Activated CD4-positive, alpha-beta T cell treated with anti-CD3 and anti-CD28 coated beads for 1 hour (primary cell): ENCODE measurements around the gene TBL3.

Source experiments
- DNase-seq: peaks from one replicate; pipeline ENCODE4 v3.0.0-alpha.2; 2020

TBL3 gene

GRCh38 chr16:2023092-2024031, 51.5 kb downstream of the TBL3 start:
- peak; percentile 93 for DNase-seq

GRCh38 chr16:2024032-2024420, 52.2 kb downstream of the TBL3 start:
- no peak for DNase-seq

- DNase-seq = no peak
Observed at GRCh38 chr16:2025251-2025650, 53.4 kb downstream of the TBL3 start.

- DNase-seq = no peak
Observed at GRCh38 chr16:2025878-2026460, 54.1 kb downstream of the TBL3 start.

- DNase-seq = no peak
Observed at GRCh38 chr16:2026461-2027023, 54.7 kb downstream of the TBL3 start, which contains the start of gene NHERF2. TSS of gene NHERF2 (plus strand) at chr16:2026902. CDS start at chr16:2027006, 104 bp downstream.

GRCh38 chr16:2027024-2028010, 55.5 kb downstream of the TBL3 start:
- no peak for DNase-seq

- no peak for DNase-seq
Observed at GRCh38 chr16:2028146-2028545, 56.3 kb downstream of the TBL3 start.

- DNase-seq = no peak
Observed at GRCh38 chr16:2028620-2029220, 56.9 kb downstream of the TBL3 start.

- DNase-seq = no peak
Observed at GRCh38 chr16:2029350-2029749, 57.5 kb downstream of the TBL3 start.

- no peak for DNase-seq
Observed at GRCh38 chr16:2030036-2030435, 58.2 kb downstream of the TBL3 start.

GRCh38 chr16:2031081-2031577, 59.3 kb downstream of the TBL3 start:
- no peak for DNase-seq
